SK-N-SH (cell line): ENCODE data around the gene DDX39B.

Experiments used
- TCF12 ChIP-seq: IDR thresholded peaks from 2 replicates; pipeline ENCODE4 v1.4.0; 2012
- TF ChIP-seq, protein P1 (sequence below): fragments of 200-600 bp; sonication (generic); IDR thresholded peaks from 2 replicates; pipeline ENCODE4 v1.6.1; 2017; ENCODE audit warnings: antibody characterized with exemption, mild to moderate bottlenecking, moderate library complexity
- TF ChIP-seq, protein P2 (sequence below): IDR thresholded peaks from 2 replicates; pipeline ENCODE4 v1.4.0; 2012; ENCODE audit warnings: low read depth, borderline replicate concordance

DNA sequence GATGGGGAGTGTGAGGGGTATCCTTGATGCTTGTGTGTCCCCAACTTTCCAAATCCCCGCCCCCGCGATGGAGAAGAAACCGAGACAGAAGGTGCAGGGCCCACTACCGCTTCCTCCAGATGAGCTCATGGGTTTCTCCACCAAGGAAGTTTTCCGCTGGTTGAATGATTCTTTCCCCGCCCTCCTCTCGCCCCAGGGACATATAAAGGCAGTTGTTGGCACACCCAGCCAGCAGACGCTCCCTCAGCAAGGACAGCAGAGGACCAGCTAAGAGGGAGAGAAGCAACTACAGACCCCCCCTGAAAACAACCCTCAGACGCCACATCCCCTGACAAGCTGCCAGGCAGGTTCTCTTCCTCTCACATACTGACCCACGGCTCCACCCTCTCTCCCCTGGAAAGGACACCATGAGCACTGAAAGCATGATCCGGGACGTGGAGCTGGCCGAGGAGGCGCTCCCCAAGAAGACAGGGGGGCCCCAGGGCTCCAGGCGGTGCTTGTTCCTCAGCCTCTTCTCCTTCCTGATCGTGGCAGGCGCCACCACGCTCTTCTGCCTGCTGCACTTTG, 33.6 kb upstream of the DDX39B start, which contains the start of gene TNF:
- TF ChIP-seq TCF12, result no peak
- TF ChIP-seq, protein P1, sequence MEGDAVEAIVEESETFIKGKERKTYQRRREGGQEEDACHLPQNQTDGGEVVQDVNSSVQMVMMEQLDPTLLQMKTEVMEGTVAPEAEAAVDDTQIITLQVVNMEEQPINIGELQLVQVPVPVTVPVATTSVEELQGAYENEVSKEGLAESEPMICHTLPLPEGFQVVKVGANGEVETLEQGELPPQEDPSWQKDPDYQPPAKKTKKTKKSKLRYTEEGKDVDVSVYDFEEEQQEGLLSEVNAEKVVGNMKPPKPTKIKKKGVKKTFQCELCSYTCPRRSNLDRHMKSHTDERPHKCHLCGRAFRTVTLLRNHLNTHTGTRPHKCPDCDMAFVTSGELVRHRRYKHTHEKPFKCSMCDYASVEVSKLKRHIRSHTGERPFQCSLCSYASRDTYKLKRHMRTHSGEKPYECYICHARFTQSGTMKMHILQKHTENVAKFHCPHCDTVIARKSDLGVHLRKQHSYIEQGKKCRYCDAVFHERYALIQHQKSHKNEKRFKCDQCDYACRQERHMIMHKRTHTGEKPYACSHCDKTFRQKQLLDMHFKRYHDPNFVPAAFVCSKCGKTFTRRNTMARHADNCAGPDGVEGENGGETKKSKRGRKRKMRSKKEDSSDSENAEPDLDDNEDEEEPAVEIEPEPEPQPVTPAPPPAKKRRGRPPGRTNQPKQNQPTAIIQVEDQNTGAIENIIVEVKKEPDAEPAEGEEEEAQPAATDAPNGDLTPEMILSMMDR, result no peak
- TF ChIP-seq, protein P2, sequence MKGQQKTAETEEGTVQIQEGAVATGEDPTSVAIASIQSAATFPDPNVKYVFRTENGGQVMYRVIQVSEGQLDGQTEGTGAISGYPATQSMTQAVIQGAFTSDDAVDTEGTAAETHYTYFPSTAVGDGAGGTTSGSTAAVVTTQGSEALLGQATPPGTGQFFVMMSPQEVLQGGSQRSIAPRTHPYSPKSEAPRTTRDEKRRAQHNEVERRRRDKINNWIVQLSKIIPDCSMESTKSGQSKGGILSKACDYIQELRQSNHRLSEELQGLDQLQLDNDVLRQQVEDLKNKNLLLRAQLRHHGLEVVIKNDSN, result no peak
